PC-3 (cell line): Measurements from ENCODE around the gene PTPRE.

Experiments
- CTCF ChIP-seq: fragments of 300-600 bp; sonication (generic); conservative IDR thresholded peaks from 2 replicates; pipeline ENCODE4 v1.5.1; 2017; ENCODE audit warnings: antibody characterized with exemption, low read depth, mild to moderate bottlenecking, low read length
- EZH2 ChIP-seq: fragments of 300-600 bp; sonication (generic); IDR thresholded peaks from one replicate; pipeline ENCODE4 v1.6.1; 2017; ENCODE audit warnings: antibody characterized with exemption, mild to moderate bottlenecking, low read length; ENCODE audit not compliant: unreplicated experiment
- EZH2phosphoT487 ChIP-seq: fragments of 300-600 bp; sonication (generic); IDR thresholded peaks from 2 replicates; pipeline ENCODE4 v1.6.1; 2018; ENCODE audit warnings: mild to moderate bottlenecking, antibody characterized with exemption, low read length, borderline replicate concordance

GRCh38 chr10:127890832-127891334 lies 16.0 kb upstream of the PTPRE start:
- TF ChIP-seq CTCF = no peak
- no peak for TF ChIP-seq EZH2phosphoT487
- TF ChIP-seq EZH2 = no peak
